DND-41 (cell line): ENCODE measurements around the gene LNX1.

ENCODE experiments used
- CTCF ChIP-seq: IDR thresholded peaks from 2 replicates; pipeline ENCODE4 v1.5.1; 2012; ENCODE audit warnings: borderline replicate concordance, low read length, moderate library complexity, mild to moderate bottlenecking; ENCODE audit not compliant: poor library complexity, severe bottlenecking; ENCODE audit errors: extremely low read depth
- EZH2 ChIP-seq: IDR thresholded peaks from 3 replicates; pipeline ENCODE4 v1.6.1; 2012; ENCODE audit warnings: borderline replicate concordance, low read depth, mild to moderate bottlenecking, moderate library complexity, low read length, inconsistent platforms; ENCODE audit not compliant: severe bottlenecking

DNA sequence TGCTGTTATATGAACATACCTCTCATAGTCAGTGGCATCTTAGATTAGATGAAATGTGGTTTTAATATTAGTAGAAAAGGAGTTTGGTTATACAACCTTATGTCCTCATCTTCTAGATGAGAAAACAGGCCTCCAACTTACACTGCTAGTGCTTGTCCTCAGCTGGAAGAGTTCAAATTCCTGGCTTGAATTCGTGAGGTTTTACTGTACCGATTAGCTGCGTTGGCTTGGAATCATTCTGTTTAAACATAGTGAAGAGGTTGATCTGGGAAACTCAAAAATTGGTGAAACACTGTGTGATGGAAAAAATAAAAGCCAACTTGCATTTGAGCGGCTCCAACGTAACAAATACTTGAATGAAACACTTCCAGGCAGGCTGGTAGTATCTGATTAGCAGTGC is 81.0 kb downstream of the LNX1 start:
- no peak for TF ChIP-seq CTCF
- TF ChIP-seq EZH2: no peak
